Hepatocyte (in vitro differentiated cells): ENCODE data around the gene VWA5A. TPM values are rescaled to one million over a fixed set of nuclear protein-coding genes. Genes with fewer than 3 reads are reported as not detected.

Source experiments
- DNase-seq: peaks from one replicate; pipeline ENCODE4 v3.0.0-alpha.2; 2016; ENCODE audit warnings: low spot score
- H2AFZ ChIP-seq: fragments of 200-600 bp; sonication (generic); 2 replicates; pipeline ENCODE4 v1.6.0; 2016; ENCODE audit warnings: antibody characterized with exemption, mild to moderate bottlenecking
- H3K27ac ChIP-seq: fragments of 200-600 bp; sonication (generic); 2 replicates; pipeline ENCODE4 v1.5.1; 2016; ENCODE audit warnings: mild to moderate bottlenecking
- H3K27me3 ChIP-seq: fragments of 200-600 bp; sonication (generic); 2 replicates; pipeline ENCODE4 v1.6.1; 2016
- H3K36me3 ChIP-seq: fragments of 200-600 bp; sonication (generic); replicated peaks from 2 replicates; pipeline ENCODE4 v1.5.1; 2016; ENCODE audit warnings: low read depth; ENCODE audit not compliant: insufficient read depth
- H3K4me1 ChIP-seq: fragments of 200-600 bp; sonication (generic); 2 replicates; pipeline ENCODE4 v1.5.1; 2016; ENCODE audit warnings: mild to moderate bottlenecking, moderate library complexity; ENCODE audit not compliant: insufficient read depth
- H3K4me2 ChIP-seq: fragments of 200-600 bp; sonication (generic); 2 replicates; pipeline ENCODE4 v1.6.0; 2016
- H3K4me3 ChIP-seq: fragments of 200-600 bp; sonication (generic); 2 replicates; pipeline ENCODE4 v1.5.1; 2016; ENCODE audit warnings: mild to moderate bottlenecking
- H3K79me2 ChIP-seq: fragments of 200-600 bp; sonication (generic); 2 replicates; pipeline ENCODE4 v1.6.0; 2017; ENCODE audit warnings: mild to moderate bottlenecking
- H3K9me2 ChIP-seq: fragments of 200-600 bp; sonication (generic); replicated peaks from 2 replicates; pipeline ENCODE4 v1.6.0; 2017; ENCODE audit warnings: mild to moderate bottlenecking; ENCODE audit not compliant: insufficient read depth
- H3K9me3 ChIP-seq: fragments of 200-600 bp; sonication (generic); 2 replicates; pipeline ENCODE4 v1.5.1; 2016; ENCODE audit warnings: low read depth, mild to moderate bottlenecking
- H4K20me1 ChIP-seq: fragments of 200-600 bp; sonication (generic); 2 replicates; pipeline ENCODE4 v1.6.0; 2016; ENCODE audit warnings: mild to moderate bottlenecking; ENCODE audit not compliant: insufficient read depth, poor library complexity, severe bottlenecking
- CTCF ChIP-seq: fragments of 200-600 bp; sonication (generic); IDR thresholded peaks from 2 replicates; pipeline ENCODE4 v1.5.1; 2016; ENCODE audit warnings: antibody characterized with exemption, mild to moderate bottlenecking; ENCODE audit not compliant: poor library complexity
- EZH2 ChIP-seq: fragments of 200-600 bp; sonication (generic); IDR thresholded peaks from 2 replicates; pipeline ENCODE4 v1.6.1; 2016; ENCODE audit warnings: antibody characterized with exemption, mild to moderate bottlenecking, borderline replicate concordance
- EZH2phosphoT487 ChIP-seq: fragments of 200-600 bp; sonication (generic); IDR thresholded peaks from one replicate; pipeline ENCODE4 v1.6.1; 2018; ENCODE audit warnings: antibody characterized with exemption, mild to moderate bottlenecking, low read depth, moderate library complexity; ENCODE audit not compliant: unreplicated experiment, severe bottlenecking
- WGBS: methylation state at CpG from one replicate; pipeline ENCODE4 v1.1.6; 2016; ENCODE audit warnings: low lambda C conversion rate; ENCODE audit errors: missing lambda C conversion rate; 5-methylcytosine and 5-hydroxymethylcytosine counted together
- polyA plus RNA-seq: library from polyadenylated mRNA; unstranded; fragments of >200 nt; fragmentation: Nextera tagmentation; extraction: Ambion mirVana; gene quantifications from 2 replicates; pipeline ENCODE4 v1.2.1, GENCODE V29; 2016
- total RNA-seq: library from RNA; depleted of rRNA; stranded (reverse); fragments of >200 nt; gene quantifications from 2 replicates; pipeline ENCODE4 v1.2.3, GENCODE V29; 2014

VWA5A gene
- total and polyA plus RNA-seq, 2 experiments from 2014 or later = 21.6 to 26.3 TPM

- no peaks in the 10 kb centered on the region for H3K36me3 ChIP-seq
- no peak for TF ChIP-seq CTCF
- TF ChIP-seq EZH2phosphoT487 = no peak
- TF ChIP-seq EZH2 = no peak
- H3K4me1 ChIP-seq = peaks cover 6% of the 10 kb centered on the region
- no peak for DNase-seq
- no peak overlapping the region for H3K4me3 ChIP-seq
- H3K4me2 ChIP-seq = no peak overlapping the region
- no peaks in the 10 kb centered on the region for H3K27me3 ChIP-seq
- H4K20me1 ChIP-seq = no peaks in the 10 kb centered on the region
- H3K79me2 ChIP-seq = no peaks in the 10 kb centered on the region
- no peak overlapping the region for H3K27ac ChIP-seq
- H3K9me3 ChIP-seq = no peaks in the 10 kb centered on the region
- H3K9me2 ChIP-seq = no peaks in the 10 kb centered on the region
- H2AFZ ChIP-seq = no peak overlapping the region
Measured at GRCh38 chr11:124110201-124110600, 5.0 kb upstream of the VWA5A start.

- H3K4me3 ChIP-seq = no peak overlapping the region
- H4K20me1 ChIP-seq = no peaks in the 10 kb centered on the region
- H2AFZ ChIP-seq = no peak overlapping the region
- no peak overlapping the region for H3K27ac ChIP-seq
- no peaks in the 10 kb centered on the region for H3K9me3 ChIP-seq
- no peaks in the 10 kb centered on the region for H3K79me2 ChIP-seq
- WGBS = 67% methylated on average over 4 of the region's 4 CpGs
- peak; percentile 50 for DNase-seq
- H3K4me2 ChIP-seq = no peak overlapping the region
- H3K4me1 ChIP-seq = peaks cover 17% of the 10 kb centered on the region
- H3K27me3 ChIP-seq = no peaks in the 10 kb centered on the region
- H3K36me3 ChIP-seq = no peaks in the 10 kb centered on the region
- no peaks in the 10 kb centered on the region for H3K9me2 ChIP-seq
- TF ChIP-seq EZH2phosphoT487 (no peak), EZH2 (no peak), CTCF (no peak)
Measured at GRCh38 chr11:124113890-124114289, 1.4 kb upstream of the VWA5A start.

GRCh38 chr11:124115782-124116616 is 749 bp downstream of the VWA5A start:
- peak; percentile 24 for DNase-seq
- H2AFZ ChIP-seq = peak overlapping the region; percentile 86

More at GRCh38 chr11:124115782-124116616, 749 bp downstream of the VWA5A start:
- Histone ChIP-seq H3K27me3 (no peaks in the 10 kb centered on the region), H3K36me3 (no peaks in the 10 kb centered on the region), H4K20me1 (no peaks in the 10 kb centered on the region), H3K27ac (peak overlapping the region; percentile 64), H3K79me2 (no peaks in the 10 kb centered on the region), H3K9me3 (no peaks in the 10 kb centered on the region), H3K9me2 (no peaks in the 10 kb centered on the region), H3K4me2 (peak overlapping the region; percentile 81), H3K4me3 (peak overlapping the region; percentile 45), H3K4me1 (peaks cover 17% of the 10 kb centered on the region)
- WGBS = 34% methylated on average over 12 of the region's 12 CpGs
- TF ChIP-seq EZH2phosphoT487 (no peak), CTCF (no peak), EZH2 (no peak)
